ENCODE data around the gene DMKN.

The DMKN gene

DNA sequence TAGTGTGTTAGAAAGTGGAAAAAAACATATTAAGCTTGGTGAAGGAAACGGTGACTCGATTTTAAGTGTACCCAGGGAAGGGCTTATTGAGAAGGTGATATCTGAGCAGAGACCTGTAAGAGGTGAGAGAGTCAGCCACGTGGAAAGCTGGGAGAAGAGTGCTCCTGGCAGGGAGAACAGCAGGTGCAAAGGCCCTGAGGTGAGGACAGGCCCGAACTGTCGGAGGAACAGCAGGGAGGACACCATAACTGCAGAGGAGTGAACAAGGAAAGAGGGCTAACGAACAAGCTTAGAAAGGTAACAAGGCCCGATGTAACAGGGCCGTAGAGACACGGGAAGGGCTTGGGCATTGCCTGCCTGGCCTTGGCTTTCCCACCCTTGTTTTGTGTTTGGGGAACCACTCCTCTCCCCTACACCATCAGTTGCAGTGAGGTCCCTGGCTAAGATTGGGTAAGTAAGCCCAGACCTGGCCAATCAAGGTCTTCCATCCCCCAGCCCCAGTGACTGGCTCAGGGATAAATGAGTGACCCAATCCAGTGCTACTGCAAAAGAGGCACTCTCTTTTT, 42.7 kb upstream of the DMKN start:
- no peak overlapping the region for H3K27ac ChIP-seq (ENCODE audit: low read depth, low read length)
- H3K4me3 ChIP-seq (ENCODE audit: low read length), result no peak overlapping the region
- no peaks in the 10 kb centered on the region for H3K4me1 ChIP-seq (ENCODE audit: control insufficient read depth, insufficient read depth, low read length)
- H3K27me3 ChIP-seq (ENCODE audit: control insufficient read depth, insufficient read depth, low read length), result peaks cover 11% of the 10 kb centered on the region
- H3K9ac ChIP-seq (ENCODE audit: low read length), result no peak overlapping the region
- no peaks in the 10 kb centered on the region for H3K36me3 ChIP-seq (ENCODE audit: control insufficient read depth, insufficient read depth, low read length)

DNA sequence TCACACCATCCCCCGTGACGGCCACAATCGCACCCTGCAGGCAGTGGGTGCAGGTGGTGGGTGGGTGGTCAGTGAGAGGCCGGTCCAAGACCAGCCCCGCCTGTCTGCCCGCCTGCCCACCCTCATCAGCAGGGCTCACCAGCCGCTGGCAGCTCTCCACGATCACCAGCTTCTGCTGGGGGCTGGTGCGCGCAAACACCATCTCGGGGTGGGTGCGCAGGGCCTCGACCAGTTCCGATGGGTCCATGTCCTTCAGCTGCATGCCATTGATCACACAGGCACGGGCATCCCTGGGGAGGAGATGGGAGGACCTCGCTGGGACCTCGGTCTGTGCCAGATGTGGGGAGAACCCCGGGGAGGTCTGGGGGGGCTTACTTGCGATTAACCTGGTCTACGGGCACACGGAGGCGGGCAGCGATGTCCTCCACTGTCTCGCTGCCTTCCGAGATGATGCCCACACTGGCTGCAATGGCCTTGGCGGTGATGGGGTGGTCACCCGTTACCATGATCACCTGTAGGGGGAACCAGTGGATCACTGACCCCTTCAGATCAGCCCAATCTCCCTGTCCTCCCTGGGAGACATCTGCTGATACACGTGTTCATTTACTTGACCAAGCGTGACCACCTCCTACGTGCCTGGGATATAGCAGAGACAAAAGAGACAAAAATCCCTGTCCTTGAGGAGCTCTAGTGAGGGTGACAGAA, 42.0 kb upstream of the DMKN start:
- no peak overlapping the region for H3K27ac ChIP-seq (ENCODE audit: low read depth, low read length)
- H3K36me3 ChIP-seq (ENCODE audit: control insufficient read depth, insufficient read depth, low read length), result no peaks in the 10 kb centered on the region
- no peak overlapping the region for H3K9ac ChIP-seq (ENCODE audit: low read length)
- no peaks in the 10 kb centered on the region for H3K4me1 ChIP-seq (ENCODE audit: control insufficient read depth, insufficient read depth, low read length)
- H3K27me3 ChIP-seq (ENCODE audit: control insufficient read depth, insufficient read depth, low read length), result peaks cover 8% of the 10 kb centered on the region
- no peak overlapping the region for H3K4me3 ChIP-seq (ENCODE audit: low read length)

DNA sequence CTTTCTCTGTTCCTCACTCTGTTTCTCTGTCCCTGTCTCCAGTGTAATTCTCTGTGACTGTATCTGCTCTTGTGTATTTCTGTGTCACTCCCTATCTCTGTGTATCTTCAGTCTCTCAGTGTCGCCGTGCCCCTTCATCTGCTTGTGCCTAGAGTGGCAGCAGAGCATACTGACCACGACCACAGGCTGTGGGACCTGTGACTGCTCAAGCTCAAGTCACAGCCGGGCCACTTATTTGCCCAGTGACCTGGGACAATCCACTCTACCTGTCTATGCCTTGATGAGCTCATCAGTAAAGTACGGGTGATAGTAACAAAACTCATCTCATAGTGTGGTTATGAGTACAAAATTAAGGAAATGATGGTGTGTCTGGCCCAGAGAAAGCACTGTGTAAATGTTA, 40.6 kb upstream of the DMKN start:
- Histone ChIP-seq H3K36me3 (ENCODE audit: control insufficient read depth, insufficient read depth, low read length) (no peaks in the 10 kb centered on the region), H3K27ac (ENCODE audit: low read depth, low read length) (no peak overlapping the region), H3K4me1 (ENCODE audit: control insufficient read depth, insufficient read depth, low read length) (no peaks in the 10 kb centered on the region), H3K4me3 (ENCODE audit: low read length) (no peak overlapping the region), H3K9ac (ENCODE audit: low read length) (no peak overlapping the region), H3K27me3 (ENCODE audit: control insufficient read depth, insufficient read depth, low read length) (peaks cover 5% of the 10 kb centered on the region)

- Histone ChIP-seq H3K36me3 (ENCODE audit: control insufficient read depth, insufficient read depth, low read length) (no peaks in the 10 kb centered on the region), H3K27ac (ENCODE audit: low read depth, low read length) (no peak overlapping the region), H3K9ac (ENCODE audit: low read length) (no peak overlapping the region), H3K4me1 (ENCODE audit: control insufficient read depth, insufficient read depth, low read length) (no peaks in the 10 kb centered on the region), H3K27me3 (ENCODE audit: control insufficient read depth, insufficient read depth, low read length) (no peaks in the 10 kb centered on the region), H3K4me3 (ENCODE audit: low read length) (no peak overlapping the region)
Measured at GRCh38 chr19:35553385-35554000, 40.0 kb upstream of the DMKN start.

GRCh38 chr19:35552534-35553384, 39.3 kb upstream of the DMKN start:
- Histone ChIP-seq H3K4me1 (ENCODE audit: control insufficient read depth, insufficient read depth, low read length) (no peaks in the 10 kb centered on the region), H3K9ac (ENCODE audit: low read length) (no peak overlapping the region), H3K36me3 (ENCODE audit: control insufficient read depth, insufficient read depth, low read length) (no peaks in the 10 kb centered on the region), H3K27ac (ENCODE audit: low read depth, low read length) (no peak overlapping the region), H3K4me3 (ENCODE audit: low read length) (no peak overlapping the region), H3K27me3 (ENCODE audit: control insufficient read depth, insufficient read depth, low read length) (no peaks in the 10 kb centered on the region)

- H3K9ac ChIP-seq (ENCODE audit: low read length), result no peak overlapping the region
- peaks cover 5% of the 10 kb centered on the region for H3K4me1 ChIP-seq (ENCODE audit: control insufficient read depth, insufficient read depth, low read length)
- H3K4me3 ChIP-seq (ENCODE audit: low read length), result no peak overlapping the region
- H3K27me3 ChIP-seq (ENCODE audit: control insufficient read depth, insufficient read depth, low read length), result no peaks in the 10 kb centered on the region
- H3K36me3 ChIP-seq (ENCODE audit: control insufficient read depth, insufficient read depth, low read length), result peaks cover 7% of the 10 kb centered on the region
- H3K27ac ChIP-seq (ENCODE audit: low read depth, low read length), result no peak overlapping the region
Measured at GRCh38 chr19:35551091-35551810, 37.8 kb upstream of the DMKN start.

DNA sequence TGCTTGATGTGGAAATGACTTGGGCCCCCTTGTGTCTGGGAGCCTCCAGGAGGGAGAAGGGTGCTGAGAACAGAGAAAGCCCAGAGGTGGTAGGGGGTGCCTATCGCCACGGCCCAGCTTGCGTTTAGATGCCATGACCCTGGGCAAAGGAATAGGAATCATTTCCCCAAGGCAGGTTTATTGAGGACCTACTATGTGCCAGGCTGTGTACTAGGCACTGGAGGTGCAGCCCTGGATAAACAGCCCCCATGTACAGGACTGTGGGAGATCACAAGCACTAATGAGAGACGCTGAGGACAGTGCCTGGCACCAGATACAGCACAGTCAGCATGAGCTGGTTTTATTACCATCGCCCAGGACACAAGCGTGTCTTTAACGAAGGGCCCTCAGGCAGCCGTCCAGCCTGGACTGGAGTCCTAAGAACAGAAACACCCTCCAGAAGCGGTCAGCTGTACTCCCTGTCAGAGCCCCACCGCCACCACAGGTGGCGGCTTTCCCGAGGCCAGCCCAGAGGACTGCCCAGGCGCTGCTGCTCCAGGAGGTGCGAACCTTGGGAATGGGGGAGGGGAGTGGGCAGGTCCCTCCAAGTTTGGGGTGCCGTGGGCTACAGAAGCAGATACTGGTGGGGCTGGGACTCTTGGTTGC, 36.6 kb upstream of the DMKN start:
- Histone ChIP-seq H3K27ac (ENCODE audit: low read depth, low read length) (no peak overlapping the region), H3K4me1 (ENCODE audit: control insufficient read depth, insufficient read depth, low read length) (peaks cover 8% of the 10 kb centered on the region), H3K9ac (ENCODE audit: low read length) (no peak overlapping the region), H3K27me3 (ENCODE audit: control insufficient read depth, insufficient read depth, low read length) (no peaks in the 10 kb centered on the region), H3K4me3 (ENCODE audit: low read length) (no peak overlapping the region), H3K36me3 (ENCODE audit: control insufficient read depth, insufficient read depth, low read length) (peaks cover 7% of the 10 kb centered on the region)

DNA sequence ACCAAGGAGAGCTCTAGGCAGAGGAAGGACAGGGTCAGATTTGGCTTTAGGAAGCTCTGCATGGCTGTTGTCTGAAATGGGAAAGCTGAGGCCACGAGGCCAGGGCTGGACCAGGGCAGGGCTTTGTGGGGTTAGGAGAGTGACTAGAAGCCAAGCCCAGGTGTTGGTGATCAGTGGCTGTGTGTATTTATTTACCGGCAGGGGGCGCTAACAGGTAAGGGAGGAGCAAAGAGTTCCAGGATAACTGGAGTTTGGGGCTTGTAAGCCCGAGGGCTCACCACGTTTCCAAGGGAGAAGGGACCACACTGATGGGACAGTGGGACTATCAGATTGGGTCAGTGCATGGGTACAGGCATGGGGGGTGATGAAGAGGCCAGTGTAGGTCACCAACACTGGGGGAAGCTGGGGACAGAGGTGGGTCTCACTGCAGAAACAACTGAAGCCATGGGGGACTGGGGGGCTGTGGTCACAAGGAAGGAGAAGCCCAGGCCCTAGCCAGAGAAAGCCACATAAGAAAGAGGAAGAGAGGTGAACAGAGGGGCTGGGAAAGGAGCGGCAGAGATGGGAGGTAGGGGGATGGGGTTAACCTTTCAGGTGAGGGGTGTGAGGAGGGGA, 35.8 kb upstream of the DMKN start:
- Histone ChIP-seq H3K9ac (ENCODE audit: low read length) (no peak overlapping the region), H3K4me3 (ENCODE audit: low read length) (no peak overlapping the region), H3K27me3 (ENCODE audit: control insufficient read depth, insufficient read depth, low read length) (no peaks in the 10 kb centered on the region), H3K36me3 (ENCODE audit: control insufficient read depth, insufficient read depth, low read length) (peaks cover 7% of the 10 kb centered on the region), H3K4me1 (ENCODE audit: control insufficient read depth, insufficient read depth, low read length) (peaks cover 13% of the 10 kb centered on the region), H3K27ac (ENCODE audit: low read depth, low read length) (no peak overlapping the region)

GRCh38 chr19:35546532-35546931, 33.1 kb upstream of the DMKN start:
- Histone ChIP-seq H3K4me3 (ENCODE audit: low read length) (peak overlapping the region; percentile 92), H3K4me1 (ENCODE audit: control insufficient read depth, insufficient read depth, low read length) (peaks cover 14% of the 10 kb centered on the region), H3K27me3 (ENCODE audit: control insufficient read depth, insufficient read depth, low read length) (no peaks in the 10 kb centered on the region), H3K27ac (ENCODE audit: low read depth, low read length) (no peak overlapping the region), H3K36me3 (ENCODE audit: control insufficient read depth, insufficient read depth, low read length) (peaks cover 7% of the 10 kb centered on the region), H3K9ac (ENCODE audit: low read length) (peak overlapping the region; percentile 77)

- Histone ChIP-seq H3K27ac (ENCODE audit: low read depth, low read length) (peak overlapping the region; percentile 82), H3K36me3 (ENCODE audit: control insufficient read depth, insufficient read depth, low read length) (peaks cover 7% of the 10 kb centered on the region), H3K4me1 (ENCODE audit: control insufficient read depth, insufficient read depth, low read length) (peaks cover 14% of the 10 kb centered on the region), H3K9ac (ENCODE audit: low read length) (peak overlapping the region; percentile 77), H3K4me3 (ENCODE audit: low read length) (peak overlapping the region; percentile 92), H3K27me3 (ENCODE audit: control insufficient read depth, insufficient read depth, low read length) (no peaks in the 10 kb centered on the region)
Measured at GRCh38 chr19:35545855-35546381, 32.5 kb upstream of the DMKN start.

Data from rectal smooth muscle tissue (tissue), 1 donor.